Endothelial cell of umbilical vein (primary cell): ENCODE measurements around the gene NEUROD1. TPM values are rescaled to one million over a fixed set of nuclear protein-coding genes. Genes with fewer than 3 reads are reported as not detected.

ENCODE experiments used
- BruUV-seq: library from RNA; stranded (reverse); fragments of 400-500 nt; replicated peaks from 2 replicates; lab custom pipeline; 2021; lab: Mats Ljungman, UMichigan
- CTCF ChIA-PET: fragments of 300-600, 350-600 bp; sonication (Branson Sonifier 250); formaldehyde crosslinking; loops from one replicate; lab custom pipeline; 2021; ENCODE audit warnings: antibody characterized with exemption, inconsistent platforms; lab: Charles Lee
- POLR2A ChIA-PET: fragments of 300-600, 350-600 bp; sonication (Branson Sonifier 250); formaldehyde crosslinking; loops from one replicate; lab custom pipeline; 2021; ENCODE audit warnings: antibody characterized with exemption, inconsistent platforms; lab: Charles Lee
- DNase-seq: peaks from one replicate; pipeline ENCODE4 v3.0.0-alpha.2; 2011; ENCODE audit warnings: low read depth, low spot score
- FAIRE-seq: peaks from 2 replicates; lab custom pipeline; 2011; peaks lifted over from hg19 to GRCh38; lab: Jason Lieb, UNC
- H2AFZ ChIP-seq: 2 replicates; pipeline ENCODE4 v1.6.0; 2012; ENCODE audit warnings: low read depth, low read length, control low read depth, inconsistent platforms
- H3K27ac ChIP-seq: 2 replicates; pipeline ENCODE4 v1.5.1; 2011; ENCODE audit warnings: low read depth, mild to moderate bottlenecking, control low read depth, low read length, moderate library complexity; ENCODE audit not compliant: insufficient read depth
- H3K27me3 ChIP-seq, 2 experiments: 2 replicates each; pipeline versions ENCODE4 v1.6.0 to v1.6.1; 2011; ENCODE audit warnings: low read length in 2 of 2, mixed read lengths in 1 of 2; ENCODE audit not compliant: control insufficient read depth in 2 of 2, insufficient read depth in 2 of 2
- H3K36me3 ChIP-seq, 2 experiments: 2 replicates in 1 of 2; 3 replicates in 1 of 2; pipeline ENCODE4 v1.5.1; 2011; ENCODE audit warnings: low read length in 2 of 2, mild to moderate bottlenecking in 1 of 2, moderate library complexity in 1 of 2; ENCODE audit not compliant: control insufficient read depth in 2 of 2, insufficient read depth in 2 of 2; ENCODE audit errors: extremely low read depth in 1 of 2
- H3K4me1 ChIP-seq: 3 replicates; pipeline ENCODE4 v1.5.1; 2011; ENCODE audit warnings: mild to moderate bottlenecking, low read length; ENCODE audit not compliant: control insufficient read depth, insufficient read depth; ENCODE audit errors: extremely low read depth
- H3K4me2 ChIP-seq: 2 replicates; pipeline ENCODE4 v1.6.1; 2011; ENCODE audit warnings: low read length, control low read depth, mixed read lengths; ENCODE audit not compliant: insufficient read depth
- H3K4me3 ChIP-seq, 3 experiments: fragments of 200-600 bp in 1 of 3; sonication (generic), shearing (Covaris generic) in 1 of 3; replicated peaks in 1 of 3; 2 replicates each; pipeline ENCODE4 v1.5.1; 2011 to 2016; ENCODE audit warnings: control low read depth in 3 of 3, low read length in 3 of 3, mild to moderate bottlenecking in 2 of 3, inconsistent platforms in 1 of 3, low read depth in 1 of 3, moderate library complexity in 1 of 3; ENCODE audit not compliant: insufficient read depth in 1 of 3
- H3K79me2 ChIP-seq: 2 replicates; pipeline ENCODE4 v1.6.0; 2012; ENCODE audit warnings: low read length, inconsistent platforms; ENCODE audit not compliant: control insufficient read depth, insufficient read depth
- H3K9ac ChIP-seq: replicated peaks from 2 replicates; pipeline ENCODE3; 2011; ENCODE audit warnings: low read length, control low read depth; ENCODE audit not compliant: insufficient read depth; ENCODE audit errors: extremely low read depth
- H3K9me1 ChIP-seq: replicated peaks from 3 replicates; pipeline ENCODE4 v1.6.0; 2011; ENCODE audit warnings: mild to moderate bottlenecking, low read length; ENCODE audit not compliant: control insufficient read depth, insufficient read depth; ENCODE audit errors: extremely low read depth
- H3K9me3 ChIP-seq: replicated peaks from 2 replicates; pipeline ENCODE4 v1.5.1; 2012; ENCODE audit warnings: low read length, inconsistent platforms; ENCODE audit not compliant: control insufficient read depth, insufficient read depth
- H4K20me1 ChIP-seq: replicated peaks from 2 replicates; pipeline ENCODE3; 2011; ENCODE audit warnings: mild to moderate bottlenecking, low read length; ENCODE audit not compliant: control insufficient read depth, insufficient read depth; ENCODE audit errors: extremely low read depth
- EZH2 ChIP-seq: IDR thresholded peaks from 2 replicates; pipeline ENCODE4 v1.6.1; 2012; ENCODE audit warnings: borderline replicate concordance, low read depth, mild to moderate bottlenecking, moderate library complexity, low read length, inconsistent platforms; ENCODE audit not compliant: severe bottlenecking
- FOS ChIP-seq: IDR thresholded peaks from 2 replicates; pipeline ENCODE4 v1.6.1; 2011; ENCODE audit warnings: mild to moderate bottlenecking, low read length, moderate library complexity, borderline replicate concordance; ENCODE audit not compliant: insufficient read depth
- GATA2 ChIP-seq: IDR thresholded peaks from 2 replicates; pipeline ENCODE4 v1.7.0; 2011; ENCODE audit warnings: low read depth, mild to moderate bottlenecking, moderate library complexity, mixed read lengths, low read length; ENCODE audit not compliant: insufficient read length, insufficient read depth
- JUN ChIP-seq: IDR thresholded peaks from 2 replicates; pipeline ENCODE4 v1.6.1; 2011; ENCODE audit warnings: borderline replicate concordance, low read depth; ENCODE audit not compliant: insufficient read length, insufficient read depth
- MAX ChIP-seq: IDR thresholded peaks from 2 replicates; pipeline ENCODE4 v1.6.1; 2011; ENCODE audit not compliant: insufficient read depth, insufficient read length
- MYC ChIP-seq: IDR thresholded peaks from one replicate; pipeline ENCODE4 v1.6.1; 2011; ENCODE audit warnings: mild to moderate bottlenecking, low read depth, low read length
- POLR2A ChIP-seq: IDR thresholded peaks from 2 replicates; pipeline ENCODE4 v1.6.1; 2012; ENCODE audit warnings: low read depth, mild to moderate bottlenecking, control low read depth, low read length
- POLR2AphosphoS5 ChIP-seq: IDR thresholded peaks from 2 replicates; pipeline ENCODE4 v1.6.1; 2012; ENCODE audit warnings: low read depth, mild to moderate bottlenecking, control low read depth, low read length, moderate library complexity; ENCODE audit not compliant: insufficient read depth
- dilution Hi-C: fragments of 300-500 bp; cut with MboI; formaldehyde crosslinking; loops from one replicate; pipeline ENCODE4 v1.15.0; 2019; ENCODE audit warnings: low sequenced_read_pairs; ENCODE audit not compliant: extremely low pct_ligation_motif_present
- intact Hi-C: fragments of 100-400 bp; cut with micrococcal nuclease; formaldehyde crosslinking; loops from one replicate; pipeline ENCODE4 v1.10.0; 2022
- polyA plus RNA-seq, 4 experiments: library from polyadenylated mRNA; depleted of rRNA in 3 of 4; stranded (reverse) in 3 of 4; unstranded in 1 of 4; fragments of >200 nt; gene quantifications; 2 replicates each; pipeline versions ENCODE4 v1.2.1 to v1.2.3, GENCODE V29; 2011 to 2012; ENCODE audit warnings: missing spikeins in 1 of 4
- total RNA-seq: library from RNA; stranded (reverse); gene quantifications from 2 replicates; pipeline ENCODE4 v1.2.3, GENCODE V29; 2021
- TF ChIP-seq, protein P1 (sequence below), 2 donors: IDR thresholded peaks; 1 replicate in 1 of 2; 2 replicates in 1 of 2; pipeline ENCODE4 v1.5.1; 2011; ENCODE audit warnings: low read length in 2 of 2, mild to moderate bottlenecking in 2 of 2, moderate library complexity in 2 of 2, control low read depth in 1 of 2, inconsistent platforms in 1 of 2, low read depth in 1 of 2; ENCODE audit not compliant: insufficient read depth in 1 of 2; ENCODE audit errors: extremely low read depth in 1 of 2

Gene NEUROD1
- total and polyA plus RNA-seq, 2 donors (not counting 3 experiments of a cell fraction or from before 2014, with no cell fraction given) = not detected

- TF ChIP-seq GATA2 = no peak
- no peaks in the 10 kb centered on the region for H3K9me3 ChIP-seq
- H2AFZ ChIP-seq = no peak overlapping the region
- no peak for DNase-seq
- H3K79me2 ChIP-seq = no peaks in the 10 kb centered on the region
- H4K20me1 ChIP-seq = no peaks in the 10 kb centered on the region
- peaks cover 6 to 16% of the 10 kb centered on the region in 2 experiments for H3K27me3 ChIP-seq
- POLR2A ChIA-PET = no interaction called here
- no peaks in the 10 kb centered on the region for H3K4me1 ChIP-seq
- intact Hi-C loops = no loop called here
- BruUV-seq = no TSS peak
- no peak overlapping the region for H3K9ac ChIP-seq
- H3K9me1 ChIP-seq = no peaks in the 10 kb centered on the region
- no peak overlapping the region for H3K4me3 ChIP-seq
- no peaks in the 10 kb centered on the region for H3K36me3 ChIP-seq
- CTCF ChIA-PET = no interaction called here
- no peak overlapping the region for H3K27ac ChIP-seq
- dilution Hi-C loops = no loop called here
- no peak for FAIRE-seq
- H3K4me2 ChIP-seq = no peak overlapping the region
Measured at GRCh38 chr2:181672255-181673008, 7.9 kb downstream of the NEUROD1 start.

DNA sequence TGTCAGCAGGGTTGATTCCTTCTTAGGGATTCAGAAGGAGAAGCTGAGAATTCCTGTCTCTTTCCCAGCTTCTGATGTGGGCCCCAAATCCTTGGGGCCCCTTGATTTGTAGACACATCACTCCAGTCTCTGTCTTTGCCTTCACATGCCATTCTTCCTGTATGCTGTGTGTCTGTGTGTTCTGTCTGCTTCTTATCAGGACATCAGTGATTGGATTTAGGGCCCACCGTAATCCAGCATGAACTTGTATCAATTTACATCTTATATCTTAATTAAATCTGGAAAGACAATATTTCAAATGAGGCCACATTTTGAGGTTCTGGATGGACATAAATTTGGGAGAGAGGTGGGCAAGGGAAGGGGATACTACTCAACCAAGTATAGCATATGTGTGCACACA is 9.7 kb downstream of the NEUROD1 start:
- no peaks in the 10 kb centered on the region for H3K9me1 ChIP-seq
- no TSS peak for BruUV-seq
- FAIRE-seq (no peak), DNase-seq (no peak)
- peaks cover 6 to 15% of the 10 kb centered on the region in 2 experiments for H3K27me3 ChIP-seq
- H3K79me2 ChIP-seq = no peaks in the 10 kb centered on the region
- H3K36me3 ChIP-seq = no peaks in the 10 kb centered on the region
- CTCF ChIA-PET = interaction anchor here (1.2 to 1.3 kb wide), 2 partner anchors 12 to 44 kb away, joined by 3 to 4 read pairs; no protein-coding TSS in a partner anchor
- no peak overlapping the region for H2AFZ ChIP-seq
- no peaks in the 10 kb centered on the region for H3K9me3 ChIP-seq
- dilution Hi-C loops (no loop called here), intact Hi-C loops (no loop called here)
- TF ChIP-seq MYC = no peak
- no peak for TF ChIP-seq MAX
- TF ChIP-seq POLR2AphosphoS5 = no peak
- no peak for TF ChIP-seq FOS
- TF ChIP-seq, protein P1, sequence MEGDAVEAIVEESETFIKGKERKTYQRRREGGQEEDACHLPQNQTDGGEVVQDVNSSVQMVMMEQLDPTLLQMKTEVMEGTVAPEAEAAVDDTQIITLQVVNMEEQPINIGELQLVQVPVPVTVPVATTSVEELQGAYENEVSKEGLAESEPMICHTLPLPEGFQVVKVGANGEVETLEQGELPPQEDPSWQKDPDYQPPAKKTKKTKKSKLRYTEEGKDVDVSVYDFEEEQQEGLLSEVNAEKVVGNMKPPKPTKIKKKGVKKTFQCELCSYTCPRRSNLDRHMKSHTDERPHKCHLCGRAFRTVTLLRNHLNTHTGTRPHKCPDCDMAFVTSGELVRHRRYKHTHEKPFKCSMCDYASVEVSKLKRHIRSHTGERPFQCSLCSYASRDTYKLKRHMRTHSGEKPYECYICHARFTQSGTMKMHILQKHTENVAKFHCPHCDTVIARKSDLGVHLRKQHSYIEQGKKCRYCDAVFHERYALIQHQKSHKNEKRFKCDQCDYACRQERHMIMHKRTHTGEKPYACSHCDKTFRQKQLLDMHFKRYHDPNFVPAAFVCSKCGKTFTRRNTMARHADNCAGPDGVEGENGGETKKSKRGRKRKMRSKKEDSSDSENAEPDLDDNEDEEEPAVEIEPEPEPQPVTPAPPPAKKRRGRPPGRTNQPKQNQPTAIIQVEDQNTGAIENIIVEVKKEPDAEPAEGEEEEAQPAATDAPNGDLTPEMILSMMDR (IDR thresholded peaks at IDR 0.05; ENCODE audit: extremely low read depth in 1 of 2, insufficient read depth in 1 of 2, low read depth in 1 of 2, low read length in 2 of 2) = no peak
- no peak for TF ChIP-seq EZH2
- no peak for TF ChIP-seq GATA2
- TF ChIP-seq JUN = no peak
- TF ChIP-seq POLR2A = no peak
- H3K4me1 ChIP-seq = no peaks in the 10 kb centered on the region
- POLR2A ChIA-PET = no interaction called here
- H3K9ac ChIP-seq = no peak overlapping the region
- H3K27ac ChIP-seq = no peak overlapping the region
- H3K4me2 ChIP-seq = no peak overlapping the region
- H3K4me3 ChIP-seq = no peak overlapping the region
- no peaks in the 10 kb centered on the region for H4K20me1 ChIP-seq
